ENCODE results near the gene TJP2.

TJP2 gene

DNA sequence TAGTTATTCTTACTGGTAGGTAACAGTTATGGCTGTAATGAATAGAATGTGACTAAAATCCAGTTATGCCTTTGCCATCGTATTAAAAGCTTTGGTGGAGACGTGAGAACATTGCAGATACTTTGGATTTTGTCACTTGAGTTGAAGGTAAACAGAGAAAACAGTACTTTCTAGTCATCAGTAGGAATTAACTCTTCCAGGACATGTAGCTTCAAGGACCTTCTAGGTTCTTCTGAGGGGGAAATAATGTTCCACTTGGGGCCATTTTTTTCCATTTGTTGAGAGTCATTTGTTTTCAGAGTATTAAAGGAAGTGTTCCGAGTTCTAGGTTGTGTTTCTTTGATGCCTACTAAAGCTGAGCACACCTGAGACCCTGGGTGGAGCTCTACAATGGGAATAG lies 6.1 kb downstream of the TJP2 start:
- Histone ChIP-seq H3K4me3 (no peak overlapping the region), H3K27ac (peak overlapping the region in 1 of 2 donors; percentile 78)
- TF ChIP-seq, protein P1, sequence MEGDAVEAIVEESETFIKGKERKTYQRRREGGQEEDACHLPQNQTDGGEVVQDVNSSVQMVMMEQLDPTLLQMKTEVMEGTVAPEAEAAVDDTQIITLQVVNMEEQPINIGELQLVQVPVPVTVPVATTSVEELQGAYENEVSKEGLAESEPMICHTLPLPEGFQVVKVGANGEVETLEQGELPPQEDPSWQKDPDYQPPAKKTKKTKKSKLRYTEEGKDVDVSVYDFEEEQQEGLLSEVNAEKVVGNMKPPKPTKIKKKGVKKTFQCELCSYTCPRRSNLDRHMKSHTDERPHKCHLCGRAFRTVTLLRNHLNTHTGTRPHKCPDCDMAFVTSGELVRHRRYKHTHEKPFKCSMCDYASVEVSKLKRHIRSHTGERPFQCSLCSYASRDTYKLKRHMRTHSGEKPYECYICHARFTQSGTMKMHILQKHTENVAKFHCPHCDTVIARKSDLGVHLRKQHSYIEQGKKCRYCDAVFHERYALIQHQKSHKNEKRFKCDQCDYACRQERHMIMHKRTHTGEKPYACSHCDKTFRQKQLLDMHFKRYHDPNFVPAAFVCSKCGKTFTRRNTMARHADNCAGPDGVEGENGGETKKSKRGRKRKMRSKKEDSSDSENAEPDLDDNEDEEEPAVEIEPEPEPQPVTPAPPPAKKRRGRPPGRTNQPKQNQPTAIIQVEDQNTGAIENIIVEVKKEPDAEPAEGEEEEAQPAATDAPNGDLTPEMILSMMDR (IDR thresholded peaks at IDR 0.05), result no peak
- DNase-seq (ENCODE audit: low spot score), result no peak

DNA sequence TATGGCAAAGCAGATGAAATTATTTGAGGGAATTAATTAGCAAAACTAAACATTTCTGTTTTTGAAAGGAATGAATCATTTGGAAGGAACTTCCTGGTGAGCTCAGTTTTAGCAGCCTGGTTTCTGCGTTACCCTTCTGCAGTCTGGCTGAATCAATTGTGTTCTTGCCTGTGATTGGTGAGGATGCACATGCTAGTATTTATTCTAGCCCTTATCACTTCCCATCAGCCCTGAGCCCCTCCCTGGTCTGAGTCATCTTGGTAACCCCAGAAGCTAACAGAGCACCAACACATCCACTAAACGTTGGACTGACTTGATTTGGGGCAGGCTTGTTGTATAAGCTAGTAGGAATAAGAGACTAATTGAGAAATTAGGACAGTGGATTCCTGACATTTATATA lies 6.6 kb downstream of the TJP2 start:
- H3K4me3 ChIP-seq, result no peak overlapping the region
- H3K27ac ChIP-seq, result peak overlapping the region in 1 of 2 donors; percentile 78
- TF ChIP-seq, protein P1 (IDR thresholded peaks at IDR 0.05), result no peak
- peak; percentile 77 for DNase-seq (ENCODE audit: low spot score)

DNA sequence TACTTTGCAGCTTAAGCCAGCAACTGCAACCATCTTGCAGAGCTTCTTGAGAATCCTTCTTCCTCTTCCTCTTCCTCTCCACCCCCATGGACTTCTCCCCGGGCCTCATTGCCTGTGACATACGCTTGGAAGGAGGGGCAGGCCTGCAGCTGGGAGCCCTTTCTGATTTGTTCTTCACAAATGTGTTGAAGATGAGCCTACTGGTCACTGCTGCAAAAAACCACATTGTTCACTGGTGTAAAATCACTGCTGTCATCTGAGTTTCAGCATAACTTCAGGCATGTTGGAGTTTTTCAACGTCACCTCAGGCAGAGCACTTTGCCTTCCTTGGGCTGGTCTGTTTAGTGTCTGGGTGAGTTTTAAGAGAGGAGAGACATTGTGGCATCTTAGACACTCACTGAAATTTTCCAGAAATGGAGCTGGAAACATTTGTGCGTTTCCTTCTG lies 7.9 kb downstream of the TJP2 start:
- Histone ChIP-seq H3K27ac (peak overlapping the region in 1 of 2 donors; percentile 42), H3K4me3 (no peak overlapping the region)
- TF ChIP-seq, protein P1 (IDR thresholded peaks at IDR 0.05), result no peak
- DNase-seq (ENCODE audit: low spot score), result no peak

DNA sequence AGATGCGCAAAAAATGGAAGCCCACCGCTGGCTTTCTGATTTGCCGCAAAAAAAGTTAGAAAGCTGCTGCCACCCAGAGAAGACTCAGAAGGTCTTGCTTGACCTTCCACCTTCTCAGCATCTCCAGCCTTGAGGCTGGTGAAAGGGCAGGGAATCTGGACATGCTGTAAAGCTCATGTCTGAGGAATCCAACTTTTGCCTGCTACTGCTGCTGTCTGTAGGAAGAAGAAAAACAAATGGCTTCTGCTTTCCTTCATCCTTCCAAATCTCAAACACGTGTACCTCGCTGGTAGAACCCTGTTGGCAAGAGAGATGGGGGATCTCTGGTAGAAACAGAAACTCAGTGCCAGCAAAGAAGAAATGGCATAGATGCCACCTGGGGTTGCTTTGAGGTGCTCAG lies 10.2 kb downstream of the TJP2 start:
- no peak overlapping the region for H3K4me3 ChIP-seq
- TF ChIP-seq, protein P1 (IDR thresholded peaks at IDR 0.05), result no peak
- no peak for DNase-seq (ENCODE audit: low spot score)
- H3K27ac ChIP-seq, result no peak overlapping the region

DNA sequence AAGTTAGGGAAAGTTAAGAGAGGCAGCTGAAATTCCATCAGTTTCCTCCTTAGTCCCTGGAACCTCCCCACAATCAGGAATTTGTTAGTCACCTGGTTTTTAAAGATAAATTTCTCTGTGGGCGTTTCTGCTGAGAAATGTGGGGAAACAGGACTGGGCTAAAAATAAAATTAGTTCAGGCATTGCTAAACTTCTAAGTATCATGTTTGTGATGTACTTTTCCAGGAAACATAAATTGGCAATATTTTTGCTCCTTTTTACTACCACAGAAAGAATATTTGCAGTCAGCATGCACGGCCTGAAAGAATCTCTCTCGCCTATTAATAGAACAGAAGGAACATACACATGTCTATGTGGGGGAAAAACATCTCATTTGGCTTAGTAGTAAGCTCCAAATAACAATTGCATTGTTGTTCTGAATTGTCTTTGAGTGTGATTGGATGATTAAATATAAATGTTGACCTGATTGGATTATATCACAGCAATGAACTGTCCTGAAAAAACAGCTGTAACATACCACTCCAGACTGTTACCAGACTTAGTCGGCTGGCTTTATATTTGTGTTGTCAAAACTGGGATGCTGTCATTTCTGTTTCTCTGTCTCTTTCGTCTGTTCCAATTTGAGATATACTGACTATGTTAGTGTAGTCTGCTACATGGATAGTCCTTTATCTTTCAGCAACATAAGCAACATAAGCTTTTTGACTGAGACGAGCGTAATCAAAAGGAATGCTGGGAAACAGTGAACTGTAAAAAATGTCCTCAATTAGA lies 12.9 kb downstream of the TJP2 start:
- H3K4me3 ChIP-seq, result peak overlapping the region; percentile 33

DNA sequence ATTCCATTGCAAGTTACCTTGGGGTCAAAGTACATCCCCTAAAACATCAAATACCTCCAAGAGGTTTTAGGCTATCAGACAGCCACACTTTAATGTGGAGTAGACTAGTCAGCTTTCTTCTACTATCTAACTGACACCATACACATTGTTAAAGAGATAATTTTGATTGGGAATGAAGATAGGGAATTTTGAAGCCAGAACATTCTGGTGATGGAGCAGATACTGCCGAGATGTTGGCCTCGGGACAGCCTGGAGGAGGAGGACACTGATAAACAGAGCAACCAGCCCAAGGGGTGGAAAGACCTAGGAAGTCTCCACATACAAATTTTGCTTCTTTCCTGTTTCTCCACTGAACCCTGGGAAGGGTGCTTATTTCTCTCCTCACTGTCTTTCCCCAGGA lies 14.9 kb downstream of the TJP2 start:
- peak overlapping the region in 1 of 2 donors; percentile 18 for H3K27ac ChIP-seq
- no peak for DNase-seq (ENCODE audit: low spot score)
- H3K4me3 ChIP-seq, result no peak overlapping the region
- TF ChIP-seq, protein P1 (IDR thresholded peaks at IDR 0.05), result no peak

More for the DNA sequence above, 12.9 kb downstream of the TJP2 start:
- DNase-seq (ENCODE audit: low spot score), result no peak
- peak overlapping the region; percentile 78 to 80 for H3K27ac ChIP-seq
- TF ChIP-seq, protein P1 (IDR thresholded peaks at IDR 0.05), result no peak

Data from coronary artery (tissue), 2 donors.